Measurements from ENCODE around the gene CCDC85A. TPM values are rescaled to one million over a fixed set of nuclear protein-coding genes. Genes with fewer than 3 reads are reported as not detected.

CCDC85A gene
- total and polyA plus RNA-seq, 10 donors, result 0.07 to 2.6 (median 0.77) TPM

DNA sequence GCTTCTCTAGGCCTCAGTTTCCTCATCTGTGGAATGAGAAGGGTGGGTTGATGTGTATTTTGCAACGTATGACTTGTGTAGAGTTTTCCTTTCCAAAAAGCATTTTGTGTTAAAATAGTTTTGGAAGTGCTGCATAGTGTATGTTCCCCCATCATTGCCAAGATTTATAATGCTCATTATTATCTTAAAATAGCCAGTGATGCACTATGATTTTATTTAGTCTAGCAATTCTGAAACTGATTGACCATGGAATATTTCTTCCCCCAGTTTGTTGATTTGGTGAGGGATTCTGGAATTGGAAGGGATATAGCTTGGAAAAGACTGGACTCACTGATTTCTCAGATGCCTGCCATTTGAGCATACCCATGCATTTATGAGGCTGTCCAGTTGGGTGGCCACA lies 130.6 kb downstream of the CCDC85A start:
- WGBS, 5 donors, result 49 to 84% (median 66%) methylated on average over 1 of the region's 1 CpG
- no peak for DNase-seq
- TF ChIP-seq POLR2A (IDR thresholded peaks at IDR 0.05) (no peak), POLR2AphosphoS5 (IDR thresholded peaks at IDR 0.05) (no peak)
- TF ChIP-seq, protein P1, sequence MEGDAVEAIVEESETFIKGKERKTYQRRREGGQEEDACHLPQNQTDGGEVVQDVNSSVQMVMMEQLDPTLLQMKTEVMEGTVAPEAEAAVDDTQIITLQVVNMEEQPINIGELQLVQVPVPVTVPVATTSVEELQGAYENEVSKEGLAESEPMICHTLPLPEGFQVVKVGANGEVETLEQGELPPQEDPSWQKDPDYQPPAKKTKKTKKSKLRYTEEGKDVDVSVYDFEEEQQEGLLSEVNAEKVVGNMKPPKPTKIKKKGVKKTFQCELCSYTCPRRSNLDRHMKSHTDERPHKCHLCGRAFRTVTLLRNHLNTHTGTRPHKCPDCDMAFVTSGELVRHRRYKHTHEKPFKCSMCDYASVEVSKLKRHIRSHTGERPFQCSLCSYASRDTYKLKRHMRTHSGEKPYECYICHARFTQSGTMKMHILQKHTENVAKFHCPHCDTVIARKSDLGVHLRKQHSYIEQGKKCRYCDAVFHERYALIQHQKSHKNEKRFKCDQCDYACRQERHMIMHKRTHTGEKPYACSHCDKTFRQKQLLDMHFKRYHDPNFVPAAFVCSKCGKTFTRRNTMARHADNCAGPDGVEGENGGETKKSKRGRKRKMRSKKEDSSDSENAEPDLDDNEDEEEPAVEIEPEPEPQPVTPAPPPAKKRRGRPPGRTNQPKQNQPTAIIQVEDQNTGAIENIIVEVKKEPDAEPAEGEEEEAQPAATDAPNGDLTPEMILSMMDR (IDR thresholded peaks at IDR 0.05 in 8 of 11, conservative IDR thresholded peaks at IDR 0.05 in 3 of 11), result no peak
- intact Hi-C loops (cut with DNase I; ENCODE audit: low total_unique reads), result no loop called here
- Histone ChIP-seq H3K27me3 (replicated peaks in 1 of 7) (no peaks in the 10 kb centered on the region), H3K27ac (no peak overlapping the region), H3K36me3 (no peaks in the 10 kb centered on the region), H3K9me3 (no peaks in the 10 kb centered on the region), H3K4me1 (no peaks in the 10 kb centered on the region), H3K4me3 (no peak overlapping the region)

DNA sequence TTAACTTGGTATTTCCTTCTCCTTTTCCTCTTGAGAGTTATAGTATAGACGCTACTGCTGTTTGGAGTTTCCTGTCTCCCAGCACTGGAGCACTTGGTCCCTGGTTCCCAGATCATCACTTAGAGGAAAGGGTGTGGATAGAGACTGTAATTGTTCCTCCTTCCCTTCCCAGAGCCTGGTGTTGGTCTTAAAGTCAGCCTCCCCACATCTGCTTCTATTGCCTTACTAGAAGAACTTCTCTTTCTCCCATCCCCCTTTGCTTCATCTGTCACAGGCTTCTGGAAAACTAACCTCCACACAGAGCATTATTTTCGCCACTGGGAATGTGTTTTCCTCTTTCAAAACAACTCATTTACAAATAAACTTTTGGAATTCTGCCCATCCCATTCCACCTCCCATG lies 131.0 kb downstream of the CCDC85A start:
- no peak for DNase-seq
- intact Hi-C loops (cut with DNase I; ENCODE audit: low total_unique reads), result no loop called here
- Histone ChIP-seq H3K4me1 (no peaks in the 10 kb centered on the region), H3K9me3 (no peaks in the 10 kb centered on the region), H3K27me3 (replicated peaks in 1 of 7) (no peaks in the 10 kb centered on the region), H3K36me3 (no peaks in the 10 kb centered on the region), H3K27ac (no peak overlapping the region), H3K4me3 (no peak overlapping the region)
- WGBS, 5 donors, result 28 to 42% (median 34%) methylated on average over 2 of the region's 2 CpGs
- no peak for TF ChIP-seq POLR2A (IDR thresholded peaks at IDR 0.05)

DNA sequence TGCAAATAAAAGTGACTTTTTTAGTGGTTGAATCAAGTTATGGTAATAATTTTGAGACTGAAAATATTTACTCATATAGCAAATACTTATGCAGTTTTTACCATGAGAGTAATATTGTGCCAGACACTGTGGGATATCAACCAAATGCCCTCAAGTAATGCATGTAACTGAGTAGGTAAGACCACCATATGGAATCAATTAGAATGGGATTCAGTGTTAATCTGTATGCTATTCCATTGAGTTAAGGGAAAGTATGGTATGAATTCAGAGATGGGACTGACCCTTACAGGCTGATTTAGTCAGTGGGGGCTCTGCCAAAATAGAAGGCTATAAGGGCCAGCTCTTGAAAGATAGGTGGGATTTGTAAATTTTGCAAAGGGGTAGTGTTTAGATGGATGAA lies 131.6 kb downstream of the CCDC85A start:
- Histone ChIP-seq H3K27me3 (replicated peaks in 1 of 7) (no peaks in the 10 kb centered on the region), H3K4me1 (no peaks in the 10 kb centered on the region), H3K36me3 (no peaks in the 10 kb centered on the region), H3K9me3 (no peaks in the 10 kb centered on the region), H3K4me3 (no peak overlapping the region), H3K27ac (no peak overlapping the region)
- intact Hi-C loops (cut with DNase I; ENCODE audit: low total_unique reads), result no loop called here
- no peak for DNase-seq
- TF ChIP-seq, protein P1 (IDR thresholded peaks at IDR 0.05 in 8 of 11, conservative IDR thresholded peaks at IDR 0.05 in 3 of 11), result no peak
- TF ChIP-seq POLR2AphosphoS5 (IDR thresholded peaks at IDR 0.05) (no peak), POLR2A (IDR thresholded peaks at IDR 0.05) (no peak)

DNA sequence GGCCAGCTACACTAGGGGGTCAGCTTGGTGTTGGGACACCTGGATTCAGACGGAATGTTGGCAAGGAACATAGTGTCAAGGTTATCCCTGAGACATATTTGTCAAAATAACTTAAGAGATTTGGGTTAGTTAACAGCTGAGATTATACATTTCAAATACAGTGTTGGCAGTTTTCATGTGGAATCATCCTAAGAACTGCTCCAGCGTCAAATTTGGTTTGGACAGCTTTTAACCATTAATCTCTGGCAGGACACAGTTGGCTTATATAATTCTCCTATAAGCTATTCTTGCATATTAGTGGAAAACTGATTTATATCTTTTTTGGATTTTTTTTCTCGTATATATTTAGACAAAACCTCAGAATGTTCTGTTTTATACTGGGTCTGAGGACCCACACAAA lies 132.2 kb downstream of the CCDC85A start:
- Histone ChIP-seq H3K9me3 (no peaks in the 10 kb centered on the region), H3K27ac (no peak overlapping the region), H3K4me3 (no peak overlapping the region), H3K27me3 (replicated peaks in 1 of 7) (no peaks in the 10 kb centered on the region), H3K4me1 (no peaks in the 10 kb centered on the region), H3K36me3 (no peaks in the 10 kb centered on the region)
- intact Hi-C loops (cut with DNase I; ENCODE audit: low total_unique reads), result no loop called here
- no peak for TF ChIP-seq POLR2AphosphoS5 (IDR thresholded peaks at IDR 0.05)
- no peak for TF ChIP-seq POLR2A (IDR thresholded peaks at IDR 0.05)
- TF ChIP-seq, protein P1 (IDR thresholded peaks at IDR 0.05 in 8 of 11, conservative IDR thresholded peaks at IDR 0.05 in 3 of 11), result no peak
- DNase-seq, result no peak
- WGBS, 5 donors, result 73 to 91% (median 80%) methylated on average over 3 of the region's 3 CpGs

DNA sequence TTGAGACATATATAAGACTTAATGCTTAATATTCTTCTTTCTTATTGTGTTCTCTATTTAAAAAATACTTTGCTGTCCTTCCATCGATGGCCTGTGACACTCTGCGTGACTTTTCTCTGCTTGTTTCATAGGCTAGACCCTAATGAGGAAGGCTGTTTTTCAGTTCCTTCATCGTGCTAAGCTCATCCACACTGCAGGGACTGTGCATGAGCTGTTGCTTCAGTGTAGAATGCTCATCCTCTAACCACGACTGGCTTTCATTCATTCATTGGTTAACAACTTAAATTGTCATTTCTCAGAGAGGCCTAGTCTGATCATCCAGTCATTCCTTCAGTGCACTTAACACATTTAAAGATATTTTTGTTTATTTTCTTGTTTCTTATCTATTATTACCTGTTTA lies 134.4 kb downstream of the CCDC85A start:
- no peaks in the 10 kb centered on the region for H3K36me3 ChIP-seq
- WGBS, 5 donors, result 76 to 83% (median 80%) methylated on average over 4 of the region's 4 CpGs
- intact Hi-C loops (cut with DNase I; ENCODE audit: low total_unique reads), result no loop called here

More for the DNA sequence above, 134.4 kb downstream of the CCDC85A start:
- H3K27ac ChIP-seq, result no peak overlapping the region
- no peaks in the 10 kb centered on the region for H3K27me3 ChIP-seq (replicated peaks in 1 of 7)
- no peak overlapping the region for H3K4me3 ChIP-seq
- peaks cover 0 to 9% (median 0%) of the 10 kb centered on the region in 8 donors for H3K9me3 ChIP-seq
- no peak for DNase-seq
- TF ChIP-seq, protein P1 (IDR thresholded peaks at IDR 0.05 in 8 of 11, conservative IDR thresholded peaks at IDR 0.05 in 3 of 11), result no peak
- TF ChIP-seq POLR2AphosphoS5 (IDR thresholded peaks at IDR 0.05), result no peak
- TF ChIP-seq POLR2A (IDR thresholded peaks at IDR 0.05), result no peak
- no peaks in the 10 kb centered on the region for H3K4me1 ChIP-seq

Data from spleen (tissue), 11 donors.